Neuron (in vitro differentiated cells): ENCODE data around the gene THY1.
"Not testable (repeated sequence)": the region's sequence is repeated elsewhere in the genome, so short reads cannot be mapped to it uniquely, and the experiment has no call there.

Source experiments
- H2AFZ ChIP-seq: one replicate; pipeline ENCODE4 v1.6.1; 2013; ENCODE audit warnings: low read depth, mild to moderate bottlenecking, inconsistent platforms, low read length, moderate library complexity
- H3K27me3 ChIP-seq: one replicate; pipeline ENCODE4 v1.6.1; 2013; ENCODE audit warnings: low read length; ENCODE audit not compliant: insufficient read depth
- H3K36me3 ChIP-seq: one replicate; pipeline ENCODE4 v1.6.1; 2013; ENCODE audit warnings: low read length; ENCODE audit not compliant: insufficient read depth
- H3K4me1 ChIP-seq: one replicate; pipeline ENCODE4 v1.6.1; 2013; ENCODE audit warnings: low read length; ENCODE audit not compliant: insufficient read depth
- H3K4me3 ChIP-seq: 2 replicates; pipeline ENCODE4 v1.5.1; 2013; ENCODE audit warnings: mild to moderate bottlenecking, low read length, moderate library complexity
- H3K9me3 ChIP-seq: one replicate; pipeline ENCODE4 v1.6.1; 2013; ENCODE audit warnings: low read length

THY1 gene

DNA sequence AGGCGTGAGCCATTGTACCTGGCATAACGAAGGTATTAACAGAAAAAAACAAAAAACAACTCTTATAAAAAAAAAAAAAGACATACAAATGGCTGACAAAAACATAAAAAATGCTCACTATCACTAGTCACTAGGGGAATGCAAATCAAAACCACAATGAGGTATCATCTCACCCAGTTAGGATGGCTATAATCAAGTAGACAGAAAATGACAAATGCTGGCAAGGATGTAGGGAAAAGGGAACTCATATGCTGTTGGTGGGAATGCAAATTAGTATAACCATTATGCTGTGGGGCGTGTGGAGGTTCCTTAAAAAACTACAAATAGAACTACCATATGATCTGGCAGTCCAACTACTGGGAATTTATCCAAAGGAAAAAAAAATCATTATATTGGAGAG, 17.0 kb downstream of the THY1 start:
- Histone ChIP-seq H3K4me1 (no peaks in the 10 kb centered on the region), H3K9me3 (no peaks in the 10 kb centered on the region), H3K4me3 (no peak overlapping the region), H2AFZ (no peak overlapping the region), H3K36me3 (no peaks in the 10 kb centered on the region), H3K27me3 (peaks cover 3% of the 10 kb centered on the region)

DNA sequence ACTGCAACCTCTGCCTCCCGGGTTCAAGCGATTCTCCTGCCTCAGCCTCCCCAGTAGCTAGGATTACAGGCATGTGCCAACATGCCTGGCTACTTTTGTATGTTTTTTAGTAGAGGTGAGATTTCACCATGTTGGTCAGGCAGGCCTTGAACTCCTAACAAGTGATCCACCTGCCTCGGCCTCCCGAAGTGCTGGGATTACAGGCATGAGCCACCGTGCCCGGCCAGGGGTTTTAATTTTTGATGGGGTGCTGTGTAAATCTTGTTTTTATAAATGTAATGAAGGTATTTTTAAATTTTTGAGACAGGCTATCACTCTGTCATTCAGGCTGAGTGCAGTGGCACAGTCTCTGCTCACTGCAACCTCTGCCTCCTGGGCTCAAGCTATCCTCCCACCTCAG, 17.5 kb downstream of the THY1 start:
- not testable (repeated sequence) for H2AFZ ChIP-seq, H3K4me1 ChIP-seq, H3K36me3 ChIP-seq, H3K27me3 ChIP-seq, H3K4me3 ChIP-seq, H3K9me3 ChIP-seq

DNA sequence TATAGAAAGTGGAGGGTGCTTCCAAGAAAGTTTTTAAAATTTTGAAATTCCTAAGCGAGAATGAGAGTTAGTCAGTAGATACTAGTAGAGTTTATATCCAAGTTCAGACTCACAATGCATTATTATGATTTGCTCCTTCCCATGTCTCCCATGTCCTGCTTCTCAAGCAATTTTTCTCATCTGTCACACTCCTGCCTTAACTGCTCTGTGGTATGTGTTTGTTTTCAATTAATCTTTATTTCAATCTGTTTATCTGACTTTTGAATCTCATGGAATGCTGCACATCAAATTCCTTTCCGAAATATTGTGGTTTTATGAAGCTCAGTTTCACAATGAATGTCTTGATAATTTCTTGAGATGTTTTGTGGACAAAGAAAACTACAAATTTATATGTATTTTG, 18.1 kb downstream of the THY1 start:
- Histone ChIP-seq H3K36me3 (no peaks in the 10 kb centered on the region), H3K4me1 (no peaks in the 10 kb centered on the region), H3K27me3 (peaks cover 3% of the 10 kb centered on the region), H3K4me3 (no peak overlapping the region), H3K9me3 (no peaks in the 10 kb centered on the region), H2AFZ (no peak overlapping the region)

DNA sequence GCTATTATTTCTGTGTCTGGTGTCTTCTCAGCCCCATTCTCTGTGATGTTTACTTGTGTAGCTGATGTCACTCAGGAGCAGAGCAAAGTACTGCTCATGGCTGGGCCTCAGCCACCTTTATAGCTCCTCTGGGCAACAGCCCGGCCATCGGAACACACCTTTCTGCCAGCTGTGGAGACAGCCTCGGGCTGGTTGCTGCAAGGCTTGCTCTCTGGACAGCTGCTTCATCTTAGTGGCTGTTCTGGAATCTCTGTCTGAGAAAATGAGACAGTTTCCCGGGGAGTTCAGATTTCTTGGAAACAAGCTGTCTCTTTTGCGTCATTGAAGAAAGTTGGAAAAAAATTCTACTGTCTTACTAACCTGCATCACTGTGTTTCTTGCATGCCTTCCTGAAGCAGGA, 20.0 kb downstream of the THY1 start:
- no peaks in the 10 kb centered on the region for H3K36me3 ChIP-seq
- no peak overlapping the region for H2AFZ ChIP-seq
- H3K9me3 ChIP-seq: no peaks in the 10 kb centered on the region
- peaks cover 3% of the 10 kb centered on the region for H3K27me3 ChIP-seq
- no peak overlapping the region for H3K4me3 ChIP-seq
- H3K4me1 ChIP-seq: no peaks in the 10 kb centered on the region

DNA sequence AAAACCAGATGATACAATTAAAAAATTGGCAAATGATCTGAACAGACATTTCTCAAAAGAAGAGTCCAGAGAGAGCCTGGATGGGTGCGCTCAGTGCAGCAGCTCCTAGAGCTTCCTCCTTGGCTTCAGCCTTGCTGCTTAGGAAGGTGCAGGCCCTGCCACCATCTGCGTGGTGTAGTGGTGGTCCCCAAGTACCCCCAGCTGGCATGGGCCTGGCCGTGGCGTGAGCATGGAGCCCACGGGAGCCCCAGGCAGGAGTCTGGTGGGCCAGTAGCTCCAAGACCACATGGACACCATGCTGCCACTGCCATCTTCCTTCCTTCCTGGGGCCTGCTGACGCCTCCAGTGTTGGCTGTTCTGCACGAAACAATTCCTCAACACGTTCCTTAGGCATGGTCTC, 20.5 kb downstream of the THY1 start:
- Histone ChIP-seq H3K36me3 (no peaks in the 10 kb centered on the region), H3K4me1 (no peaks in the 10 kb centered on the region), H3K9me3 (no peaks in the 10 kb centered on the region), H2AFZ (no peak overlapping the region), H3K27me3 (peaks cover 3% of the 10 kb centered on the region), H3K4me3 (no peak overlapping the region)

DNA sequence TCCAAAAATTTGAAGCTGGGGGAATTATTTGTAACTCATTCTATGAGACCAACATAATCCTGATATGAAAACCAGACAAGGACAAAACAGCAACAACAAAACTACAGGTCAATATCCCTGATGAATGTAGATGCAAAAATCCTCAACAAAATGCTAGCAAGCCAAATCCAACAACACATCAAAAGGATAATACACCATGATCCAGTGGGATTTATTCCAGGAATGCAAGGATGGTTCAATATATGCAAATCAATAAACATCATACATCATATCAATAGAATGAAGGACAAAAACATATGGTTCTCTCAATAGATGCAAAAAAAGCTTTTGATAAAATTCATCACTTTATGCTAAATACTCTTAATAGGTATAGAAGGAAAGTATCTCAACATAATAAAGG, 22.1 kb downstream of the THY1 start:
- Histone ChIP-seq H2AFZ (no peak overlapping the region), H3K36me3 (no peaks in the 10 kb centered on the region), H3K9me3 (no peaks in the 10 kb centered on the region), H3K27me3 (peaks cover 3% of the 10 kb centered on the region), H3K4me1 (no peaks in the 10 kb centered on the region), H3K4me3 (no peak overlapping the region)

DNA sequence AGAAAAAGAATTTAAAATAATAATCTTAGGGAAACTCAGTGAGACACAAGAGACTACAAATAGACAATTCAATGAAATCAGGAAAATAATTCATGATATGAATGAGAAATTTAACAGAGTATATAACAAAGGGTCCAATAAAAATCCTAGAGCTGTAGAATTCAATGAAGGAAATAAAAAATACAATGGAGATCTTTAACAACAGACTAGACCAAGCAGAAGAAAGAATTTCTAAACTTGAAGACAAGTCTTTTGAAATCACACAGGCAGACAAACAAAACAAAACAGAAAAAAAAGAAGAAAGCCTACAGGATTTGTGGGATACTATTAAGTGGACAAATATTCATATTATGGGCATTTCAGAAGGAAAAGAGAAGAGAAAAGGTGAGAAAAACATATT, 25.2 kb downstream of the THY1 start:
- Histone ChIP-seq H3K4me3 (no peak overlapping the region), H2AFZ (no peak overlapping the region), H3K9me3 (no peaks in the 10 kb centered on the region), H3K36me3 (no peaks in the 10 kb centered on the region), H3K27me3 (peaks cover 2% of the 10 kb centered on the region), H3K4me1 (no peaks in the 10 kb centered on the region)

DNA sequence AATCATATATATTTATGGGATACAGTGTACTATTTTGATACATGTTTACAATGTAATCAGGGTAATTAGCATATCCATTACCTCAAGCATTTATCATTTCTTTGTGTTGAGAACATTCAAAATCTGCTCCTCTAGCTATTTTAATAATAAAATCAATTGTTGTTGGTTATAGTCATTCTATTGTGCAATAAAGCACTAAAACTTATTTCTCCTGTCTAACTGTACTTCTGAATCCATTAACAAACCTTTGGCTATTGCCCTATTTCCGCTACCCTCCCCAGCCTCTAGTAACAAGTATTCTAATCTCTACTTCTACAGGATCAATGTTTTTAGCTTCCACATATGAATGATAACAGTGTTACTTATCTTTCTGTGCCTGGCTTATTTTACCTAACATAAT, 26.1 kb downstream of the THY1 start:
- H3K9me3 ChIP-seq: no peaks in the 10 kb centered on the region
- H3K36me3 ChIP-seq: no peaks in the 10 kb centered on the region
- H2AFZ ChIP-seq: no peak overlapping the region
- no peaks in the 10 kb centered on the region for H3K4me1 ChIP-seq
- H3K27me3 ChIP-seq: peaks cover 2% of the 10 kb centered on the region
- no peak overlapping the region for H3K4me3 ChIP-seq

DNA sequence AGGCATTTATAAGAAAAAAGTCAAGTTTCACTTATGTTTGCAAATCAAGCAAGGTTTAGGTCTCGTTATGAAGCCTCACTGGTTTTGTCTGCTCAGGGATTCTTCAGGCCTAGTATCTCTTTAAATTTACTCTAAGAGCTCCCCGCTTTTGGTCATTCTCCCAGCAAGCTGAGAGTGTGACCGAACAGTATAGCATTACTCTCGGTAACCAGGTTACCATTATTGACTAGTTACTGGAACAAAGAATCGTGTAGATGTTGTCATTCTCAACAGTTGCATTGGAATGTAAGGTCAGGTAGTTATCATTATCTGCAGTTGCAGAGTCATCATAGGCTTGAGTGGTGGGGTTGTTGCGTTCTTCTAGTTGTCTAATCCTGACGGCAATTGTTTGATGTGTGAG, 31.7 kb downstream of the THY1 start:
- Histone ChIP-seq H3K36me3 (no peaks in the 10 kb centered on the region), H2AFZ (no peak overlapping the region), H3K9me3 (no peaks in the 10 kb centered on the region), H3K4me3 (no peak overlapping the region), H3K27me3 (peaks cover 2% of the 10 kb centered on the region), H3K4me1 (peaks cover 5% of the 10 kb centered on the region)

DNA sequence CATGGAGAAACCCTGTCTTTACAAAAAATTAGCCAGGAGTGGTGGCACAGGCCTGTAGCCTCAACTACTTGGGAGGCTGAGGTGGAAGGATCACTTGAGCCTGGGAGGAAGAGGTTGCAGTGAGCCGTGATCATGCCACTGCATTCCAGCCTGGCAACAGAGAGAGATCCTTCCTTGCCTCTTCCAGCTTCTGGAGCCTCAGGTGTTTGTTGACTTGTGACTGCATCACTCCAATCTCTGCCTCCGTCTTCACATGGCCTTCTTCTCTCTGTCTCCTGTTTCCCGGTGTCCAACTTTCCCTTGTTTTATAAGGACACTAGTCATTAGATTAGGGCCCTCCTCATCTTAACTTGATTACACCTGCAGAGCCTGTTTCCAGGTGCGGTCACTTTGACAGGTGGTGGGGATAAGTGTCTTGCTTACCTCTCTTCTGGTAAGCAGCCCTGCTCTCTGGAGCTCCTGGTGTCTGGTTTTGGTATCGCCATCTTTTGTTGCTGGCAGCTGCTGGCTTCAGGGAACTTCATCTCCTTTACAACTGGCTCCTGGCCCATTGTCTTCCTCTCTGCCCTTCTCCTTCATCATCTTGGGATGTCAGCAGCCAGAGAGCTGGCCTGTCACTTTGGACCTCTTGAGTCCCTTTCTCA, 33.2 kb downstream of the THY1 start:
- no peak overlapping the region for H2AFZ ChIP-seq
- no peak overlapping the region for H3K4me3 ChIP-seq
- no peaks in the 10 kb centered on the region for H3K9me3 ChIP-seq
- no peaks in the 10 kb centered on the region for H3K36me3 ChIP-seq
- H3K27me3 ChIP-seq: peaks cover 2% of the 10 kb centered on the region
- H3K4me1 ChIP-seq: peaks cover 5% of the 10 kb centered on the region

DNA sequence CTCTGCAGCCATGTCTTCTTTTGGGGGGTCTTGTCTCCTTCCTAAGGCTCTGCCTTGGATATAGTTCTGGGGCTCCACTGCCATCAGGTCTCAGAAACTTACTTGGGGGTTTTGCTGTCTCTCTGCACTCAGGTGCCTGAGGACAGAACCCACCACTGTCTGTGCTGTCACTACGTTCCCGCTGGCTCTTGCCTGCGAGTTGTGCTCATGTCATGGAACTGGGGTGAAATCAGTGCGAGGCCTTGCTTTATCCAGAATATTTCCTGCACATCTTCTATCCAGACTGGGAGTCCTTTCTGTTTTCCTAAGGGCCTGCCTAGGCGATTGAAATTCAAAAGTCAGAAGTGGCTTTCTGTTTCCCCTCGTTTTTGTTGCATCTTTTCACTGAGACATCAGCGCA, 34.9 kb downstream of the THY1 start:
- Histone ChIP-seq H3K36me3 (no peaks in the 10 kb centered on the region), H3K27me3 (peaks cover 4% of the 10 kb centered on the region), H2AFZ (no peak overlapping the region), H3K4me1 (peaks cover 5% of the 10 kb centered on the region), H3K9me3 (no peaks in the 10 kb centered on the region), H3K4me3 (no peak overlapping the region)

DNA sequence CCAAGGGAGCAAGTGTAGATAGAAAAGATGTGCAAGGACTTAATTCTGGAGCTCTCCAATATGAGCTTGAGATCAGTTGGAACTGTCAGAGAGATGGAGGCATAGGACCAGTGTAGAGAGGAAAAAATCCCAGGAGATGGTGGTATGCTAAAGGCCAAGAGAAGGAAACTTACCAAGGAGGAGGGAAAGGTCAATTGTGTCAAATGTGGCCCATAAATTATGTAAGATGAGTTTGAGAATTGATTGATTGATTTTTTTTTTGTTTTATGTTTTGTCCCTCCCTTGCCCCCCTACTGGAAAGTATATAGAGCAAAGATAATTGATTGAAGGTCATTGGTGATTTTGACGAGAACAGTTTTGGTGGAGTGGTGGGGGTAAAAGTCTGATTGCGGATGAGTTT, 38.6 kb downstream of the THY1 start:
- H3K4me3 ChIP-seq: no peak overlapping the region
- H2AFZ ChIP-seq: no peak overlapping the region
- peaks cover 12% of the 10 kb centered on the region for H3K27me3 ChIP-seq
- no peaks in the 10 kb centered on the region for H3K9me3 ChIP-seq
- peaks cover 15% of the 10 kb centered on the region for H3K4me1 ChIP-seq
- no peaks in the 10 kb centered on the region for H3K36me3 ChIP-seq

DNA sequence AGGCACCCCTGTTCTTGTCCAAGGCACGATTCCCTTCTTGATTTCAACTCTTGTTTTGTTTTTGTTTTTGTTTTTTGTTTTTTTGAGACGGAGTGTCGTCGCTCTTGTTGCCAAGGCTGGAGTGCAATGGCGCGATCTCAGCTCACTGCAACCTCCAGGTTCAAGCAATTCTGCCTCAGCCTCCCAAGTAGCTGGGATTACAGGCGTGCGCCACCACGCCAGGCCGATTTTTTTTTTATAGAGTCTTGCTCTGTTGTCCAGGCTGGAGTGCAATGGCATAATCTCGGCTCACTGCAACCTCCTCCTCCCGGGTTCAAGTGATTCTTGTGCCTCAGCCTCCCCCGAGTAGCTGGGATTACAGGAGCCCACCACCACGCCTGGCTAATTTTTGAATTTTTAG, 40.5 kb downstream of the THY1 start:
- Histone ChIP-seq H3K27me3 (peaks cover 17% of the 10 kb centered on the region), H3K4me1 (peaks cover 21% of the 10 kb centered on the region)
- H3K4me3 ChIP-seq, H3K9me3 ChIP-seq, H3K36me3 ChIP-seq, H2AFZ ChIP-seq: not testable (repeated sequence)

DNA sequence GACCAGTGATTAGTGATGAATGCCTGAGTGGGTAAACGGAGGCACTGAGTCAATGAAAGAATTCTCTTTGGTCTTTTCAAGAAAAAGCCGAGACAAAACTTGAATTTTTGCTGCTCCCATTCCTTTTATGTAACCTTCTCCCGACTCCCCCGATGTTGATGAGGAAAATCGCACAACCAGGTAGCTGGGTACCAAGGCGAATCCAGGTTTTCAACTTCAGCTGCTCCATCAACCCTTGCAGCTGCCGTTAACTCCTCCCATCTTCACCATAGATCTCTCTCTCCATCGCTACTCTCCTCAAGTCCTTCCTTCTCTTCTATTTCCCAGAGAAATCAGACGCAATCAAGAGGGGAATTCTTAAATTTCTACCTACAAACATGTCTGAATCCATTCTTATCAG, 40.9 kb downstream of the THY1 start:
- Histone ChIP-seq H3K27me3 (peaks cover 20% of the 10 kb centered on the region), H3K4me1 (peaks cover 24% of the 10 kb centered on the region), H3K9me3 (no peaks in the 10 kb centered on the region), H3K36me3 (no peaks in the 10 kb centered on the region), H2AFZ (peak overlapping the region; percentile 63), H3K4me3 (peak overlapping the region; percentile 52)
